M059J (cell line): ENCODE measurements around the gene RGS9BP. TPM values are rescaled to one million over a fixed set of nuclear protein-coding genes. Genes with fewer than 3 reads are reported as not detected.
"Not testable (repeated sequence)": the region's sequence is repeated elsewhere in the genome, so short reads cannot be mapped to it uniquely, and the experiment has no call there.

Experiments used
- DNase-seq: peaks from one replicate; pipeline ENCODE4 v3.0.0-alpha.2; 2012; ENCODE audit warnings: low read depth
- total RNA-seq: library from RNA; depleted of rRNA; stranded (reverse); fragments of >200 nt; shearing (Covaris generic); gene quantifications from 2 replicates; pipeline ENCODE4 v1.2.3, GENCODE V29; 2014; rRNA removed

Gene RGS9BP
- total RNA-seq, 1 experiment from 2014 or later, result 1.1 TPM

GRCh38 chr19:32694851-32695250, 19.2 kb downstream of the RGS9BP start:
- not testable (repeated sequence) for DNase-seq

GRCh38 chr19:32695506-32695905, 19.9 kb downstream of the RGS9BP start:
- DNase-seq, result not testable (repeated sequence)

GRCh38 chr19:32696771-32697170, 21.1 kb downstream of the RGS9BP start:
- DNase-seq, result not testable (repeated sequence)

DNA sequence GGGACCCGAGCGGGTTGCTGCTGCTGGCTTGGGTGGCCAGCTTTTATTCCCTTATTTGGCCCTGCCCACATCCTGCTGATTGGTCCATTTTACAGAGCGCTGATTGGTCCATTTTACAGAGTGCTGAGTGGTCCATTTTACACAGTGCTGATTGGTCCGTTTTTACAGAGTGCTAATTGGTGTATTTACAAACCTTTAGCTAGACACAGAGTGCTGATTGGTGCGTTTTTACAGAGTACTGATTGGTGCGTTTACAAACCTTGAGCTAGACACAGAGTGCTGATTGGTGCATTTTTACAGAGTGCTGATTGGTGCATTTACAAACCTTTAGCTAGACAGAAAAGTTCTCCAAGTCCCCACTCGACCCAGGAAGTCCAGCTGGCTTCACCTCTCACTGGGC, 24.5 kb downstream of the RGS9BP start:
- not testable (repeated sequence) for DNase-seq

- DNase-seq, result peak; percentile 19
These were observed 26.4 kb downstream of the RGS9BP start for GRCh38 chr19:32702010-32702409.

- not testable (repeated sequence) for DNase-seq
These were observed 28.4 kb downstream of the RGS9BP start for GRCh38 chr19:32704006-32704405.

DNA sequence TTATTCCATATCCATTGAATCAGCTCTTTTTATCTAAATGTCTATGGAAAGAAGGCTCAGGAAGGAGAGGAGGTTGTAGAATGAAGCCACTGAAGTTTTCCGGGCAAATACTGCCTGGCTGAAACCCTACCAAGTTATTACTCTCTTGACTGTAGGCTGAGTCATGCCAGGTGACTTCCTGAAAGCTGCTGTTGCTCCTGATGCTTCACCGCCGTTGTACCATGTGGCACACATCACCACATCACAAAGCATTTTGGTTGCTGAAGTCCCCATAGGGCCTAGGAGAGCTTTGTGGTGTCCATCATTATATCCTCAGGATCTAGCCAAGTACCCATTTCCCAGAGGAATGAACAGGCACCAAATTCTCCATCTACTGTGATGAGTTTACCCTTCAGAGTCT, 32.8 kb downstream of the RGS9BP start:
- no peak for DNase-seq

DNA sequence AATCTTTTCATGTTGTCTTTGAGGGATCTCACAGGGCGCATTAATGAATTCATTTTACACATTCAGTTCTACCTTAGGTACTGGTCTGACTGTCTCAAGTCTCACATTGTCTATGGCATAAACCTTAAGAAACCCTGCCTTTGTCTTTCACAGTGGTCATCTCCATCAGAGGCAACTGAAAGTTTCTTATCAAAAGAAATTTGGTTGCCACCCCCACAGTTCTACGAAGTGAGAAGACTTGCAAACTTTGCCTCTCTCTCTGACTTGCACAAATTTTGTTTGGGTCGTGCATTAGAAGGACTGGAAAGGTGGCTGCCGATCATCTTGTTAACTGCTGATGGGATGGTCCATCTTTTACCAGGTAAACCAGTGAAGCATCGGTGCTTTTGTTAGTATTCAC, 33.4 kb downstream of the RGS9BP start:
- no peak for DNase-seq

GRCh38 chr19:32711747-32712146, 36.1 kb downstream of the RGS9BP start:
- DNase-seq, result no peak

GRCh38 chr19:32716203-32716602, 40.6 kb downstream of the RGS9BP start:
- not testable (repeated sequence) for DNase-seq

DNA sequence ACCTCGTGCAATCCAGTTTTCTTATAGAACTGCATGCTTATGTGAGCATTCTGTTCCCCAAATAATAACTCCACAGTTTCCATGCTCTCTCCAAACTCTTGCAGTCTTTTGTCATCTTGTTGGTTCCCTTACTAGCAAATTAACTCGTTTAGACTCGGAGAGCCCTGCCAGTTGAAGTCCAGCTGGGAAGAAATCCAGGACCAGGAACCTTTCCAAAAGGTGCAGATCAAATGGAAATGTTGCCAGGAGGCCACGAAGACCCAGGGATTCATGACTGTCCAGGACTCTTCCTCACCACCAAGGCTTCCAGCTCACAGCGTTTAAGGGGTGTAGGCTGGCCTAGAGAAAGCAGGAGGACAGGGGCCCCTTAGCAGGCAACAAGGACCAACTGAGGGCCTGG, 41.8 kb downstream of the RGS9BP start:
- DNase-seq, result no peak

DNA sequence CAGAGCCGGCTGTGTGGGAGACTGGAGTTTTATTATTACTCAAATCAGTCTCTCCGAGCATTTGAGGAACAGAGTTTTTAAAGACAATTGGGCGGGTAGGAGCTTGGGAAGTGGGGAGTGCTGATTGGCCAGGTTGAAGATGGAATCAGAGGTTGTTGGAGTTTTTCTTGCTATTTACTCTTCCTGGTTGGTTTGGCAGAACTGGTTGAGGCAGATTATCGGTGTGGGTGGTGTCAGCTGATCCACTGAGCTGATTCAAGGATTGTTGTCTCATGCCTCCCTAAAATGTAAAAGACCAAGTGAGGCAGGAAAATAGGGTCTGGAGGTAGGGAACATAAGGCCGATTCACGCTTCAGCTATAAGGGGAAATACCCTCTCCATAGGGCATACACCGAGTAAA, 42.6 kb downstream of the RGS9BP start:
- no peak for DNase-seq

DNA sequence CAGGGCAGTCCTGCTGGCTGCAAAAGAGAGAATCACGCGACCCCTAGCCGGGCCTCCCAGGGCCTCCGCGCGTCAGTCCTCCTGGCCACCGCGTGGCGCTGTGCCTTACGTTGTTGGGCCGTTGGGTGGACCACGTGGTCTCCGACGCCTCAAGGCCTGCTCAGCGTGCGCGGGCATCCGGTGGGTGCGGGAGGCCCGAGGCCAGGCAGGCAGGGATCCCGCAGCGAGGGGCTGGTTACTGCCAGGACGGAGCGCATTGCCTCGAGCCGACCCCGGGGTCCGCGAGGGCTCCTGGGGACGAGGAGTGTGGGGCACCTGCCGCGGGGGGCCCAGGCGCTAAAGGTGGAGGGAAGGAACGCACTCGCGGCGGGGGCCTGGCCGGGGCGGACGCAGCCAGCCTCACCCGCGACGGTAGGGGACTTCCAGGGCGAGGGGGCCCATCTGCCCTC, 44.0 kb downstream of the RGS9BP start, which contains the start of gene TDRD12:
TSS of gene TDRD12 (plus strand) at position 157 of the 449 bp plus-strand sequence. CDS start 306 bp downstream, outside the sequence.
- no peak for DNase-seq

GRCh38 chr19:32720216-32720935, 44.7 kb downstream of the RGS9BP start:
- DNase-seq, result no peak

- DNase-seq, result no peak
These were observed 45.2 kb downstream of the RGS9BP start for GRCh38 chr19:32720936-32721250.

Other genes with a start within 250 kb of the RGS9BP start
- gene PDCD5, start 94.7 kb upstream of the RGS9BP start, total RNA-seq, result 213 and 234 TPM in 2 replicates
- gene ANKRD27, start 668 bp upstream of the RGS9BP start, total RNA-seq, result 43.3 and 48.3 TPM in 2 replicates
- 12.5 and 22.3 TPM in 2 replicates for gene NUDT19, start 16.0 kb downstream of the RGS9BP start, total RNA-seq
- gene TDRD12, start 43.9 kb downstream of the RGS9BP start, total RNA-seq, result 0.05 and 0.12 TPM in 2 replicates
- not detected in 2 replicates for gene SLC7A9, start 193.9 kb downstream of the RGS9BP start, total RNA-seq